Right lobe of liver (tissue), 6 donors: ENCODE measurements around the gene ANXA4. TPM values are rescaled to one million over a fixed set of nuclear protein-coding genes. Genes with fewer than 3 reads are reported as not detected.
A peak's percentile ranks its signal among the peaks of the same experiment; 100 is the strongest.

Experiments
- ATAC-seq, 4 donors: fragments of 200-7000 bp; cut with Tn5 transposase; one replicate each; pipeline ENCODE4 v1.9.1; 2020; ENCODE audit warnings: mild to moderate bottlenecking in 4 of 4, moderate library complexity in 4 of 4
- DNase-seq, 3 donors: peaks; one replicate each; pipeline ENCODE4 v3.0.0-alpha.2; 2020
- H3K27ac ChIP-seq, 3 donors: fragments of 200-600 bp; one replicate each; pipeline ENCODE4 v1.8.0; 2022
- H3K27me3 ChIP-seq, 2 donors: fragments of 200-600 bp; one replicate each; pipeline ENCODE4 v1.8.0; 2022
- H3K36me3 ChIP-seq, 4 donors: fragments of 200-600 bp; sonication (generic) in 1 of 4; one replicate each; pipeline versions ENCODE4 v1.5.1 to v1.8.0; 2017 to 2022; ENCODE audit warnings: control low read depth in 1 of 4
- H3K4me1 ChIP-seq, 4 donors: fragments of 200-600 bp; sonication (generic) in 1 of 4; one replicate each; pipeline versions ENCODE4 v1.5.1 to v1.8.0; 2017 to 2022; ENCODE audit warnings: control low read depth in 1 of 4
- H3K4me3 ChIP-seq, 3 donors: fragments of 200-600 bp; one replicate each; pipeline ENCODE4 v1.8.0; 2022
- H3K9me3 ChIP-seq, 4 donors: fragments of 200-600 bp; sonication (generic) in 1 of 4; one replicate each; pipeline versions ENCODE4 v1.5.1 to v1.8.0; 2017 to 2022; ENCODE audit warnings: control low read depth in 1 of 4
- POLR2A ChIP-seq: fragments of 450-650 bp; IDR thresholded peaks from one replicate; pipeline ENCODE4 v1.6.1; 2017; ENCODE audit warnings: antibody characterized with exemption, mild to moderate bottlenecking
- WGBS: methylation state at CpG from one replicate; pipeline ENCODE4 v1.1.6; 2018; ENCODE audit warnings: low coverage, low lambda C conversion rate; ENCODE audit not compliant: insufficient coverage; ENCODE audit errors: missing lambda C conversion rate; 5-methylcytosine and 5-hydroxymethylcytosine counted together
- intact Hi-C, 2 donors: fragments of 100-400 bp; cut with DNase I; formaldehyde crosslinking; loops; one replicate each; pipeline versions ENCODE4 v1.11.2 to v1.14.1; 2022
- total RNA-seq, 6 experiments: library from RNA; depleted of rRNA in 2 of 6; stranded (reverse); fragments of >200 nt in 2 of 6; fragmentation: NEBNext Ultra II Directional in 3 of 6; extraction: Animal tissue kit (Norgen Biotek cat#: 25700) in 3 of 6; gene quantifications; one replicate each; pipeline versions ENCODE4 v1.1.0 to v1.2.4, GENCODE V29; 2016 to 2023
- TF ChIP-seq, protein P1 (sequence below), 4 donors: fragments of 200-600 bp in 3 of 4; fragments of 450-650 bp in 1 of 4; IDR thresholded peaks; one replicate each; pipeline versions ENCODE4 v1.5.1 to v1.8.0; 2016 to 2022; ENCODE audit warnings: antibody characterized with exemption in 4 of 4, mild to moderate bottlenecking in 2 of 4
- donor health status: DM: no; HTN: yes; CAD: no.
- donor health status: DM: no; HTN: no; CAD: no.
- donor health status: DM: no; HTN: no; CAD: no.
- donor health status: DM: no; HTN: yes; CAD: no.
- donor health status: DM: no; HTN: yes; CAD: no.

The ANXA4 gene
- total RNA-seq, 6 experiments from 2014 or later, result 53.5 to 173 (median 92.1) TPM

DNA sequence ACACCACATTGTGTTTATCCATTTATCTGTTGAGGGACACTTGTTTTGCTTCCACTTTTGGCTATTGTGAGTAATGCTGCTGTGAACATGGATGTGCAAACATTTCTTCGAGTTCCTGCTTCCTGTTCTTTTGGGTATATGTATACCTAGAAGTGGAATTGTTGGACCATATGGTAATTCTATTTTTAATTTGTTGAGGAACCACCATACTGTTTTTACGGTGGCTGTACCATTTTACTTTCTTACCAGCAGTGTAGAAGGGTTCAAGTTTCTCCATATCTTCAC is 23.1 kb downstream of the ANXA4 start:
- DNase-seq, result no peak
- Histone ChIP-seq H3K4me1 (peaks cover 0 to 21% (median 9%) of the 10 kb centered on the region in 4 donors), H3K36me3 (no peaks in the 10 kb centered on the region), H3K9me3 (no peaks in the 10 kb centered on the region), H3K27me3 (no peaks in the 10 kb centered on the region), H3K4me3 (no peak overlapping the region), H3K27ac (no peak overlapping the region)
- intact Hi-C loops, result no loop called here
- TF ChIP-seq, protein P1, sequence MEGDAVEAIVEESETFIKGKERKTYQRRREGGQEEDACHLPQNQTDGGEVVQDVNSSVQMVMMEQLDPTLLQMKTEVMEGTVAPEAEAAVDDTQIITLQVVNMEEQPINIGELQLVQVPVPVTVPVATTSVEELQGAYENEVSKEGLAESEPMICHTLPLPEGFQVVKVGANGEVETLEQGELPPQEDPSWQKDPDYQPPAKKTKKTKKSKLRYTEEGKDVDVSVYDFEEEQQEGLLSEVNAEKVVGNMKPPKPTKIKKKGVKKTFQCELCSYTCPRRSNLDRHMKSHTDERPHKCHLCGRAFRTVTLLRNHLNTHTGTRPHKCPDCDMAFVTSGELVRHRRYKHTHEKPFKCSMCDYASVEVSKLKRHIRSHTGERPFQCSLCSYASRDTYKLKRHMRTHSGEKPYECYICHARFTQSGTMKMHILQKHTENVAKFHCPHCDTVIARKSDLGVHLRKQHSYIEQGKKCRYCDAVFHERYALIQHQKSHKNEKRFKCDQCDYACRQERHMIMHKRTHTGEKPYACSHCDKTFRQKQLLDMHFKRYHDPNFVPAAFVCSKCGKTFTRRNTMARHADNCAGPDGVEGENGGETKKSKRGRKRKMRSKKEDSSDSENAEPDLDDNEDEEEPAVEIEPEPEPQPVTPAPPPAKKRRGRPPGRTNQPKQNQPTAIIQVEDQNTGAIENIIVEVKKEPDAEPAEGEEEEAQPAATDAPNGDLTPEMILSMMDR (IDR thresholded peaks at IDR 0.05), result no peak
- no peak for TF ChIP-seq POLR2A
- WGBS, result 65% methylated on average over 2 of the region's 2 CpGs
- ATAC-seq, result no peak

DNA sequence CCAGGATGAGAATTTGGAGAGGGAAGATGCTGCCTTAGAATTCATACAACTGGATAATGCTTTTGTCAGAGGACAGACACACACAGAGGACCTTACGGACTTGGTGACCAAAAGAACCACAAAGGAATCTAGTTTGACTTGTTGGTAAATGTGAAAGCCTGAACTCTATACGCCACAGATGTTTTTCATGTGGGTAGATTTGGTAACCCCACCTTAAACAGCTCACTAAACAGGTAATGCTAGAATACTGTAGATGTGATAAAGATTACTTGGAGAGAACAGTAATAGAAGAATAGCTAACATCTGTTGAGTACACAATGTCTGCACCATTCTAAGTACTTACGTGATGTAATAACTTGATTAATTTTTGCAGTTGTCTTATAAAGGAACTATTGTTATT is 24.1 kb downstream of the ANXA4 start:
- peaks cover 0 to 21% (median 9%) of the 10 kb centered on the region in 4 donors for H3K4me1 ChIP-seq

DNA sequence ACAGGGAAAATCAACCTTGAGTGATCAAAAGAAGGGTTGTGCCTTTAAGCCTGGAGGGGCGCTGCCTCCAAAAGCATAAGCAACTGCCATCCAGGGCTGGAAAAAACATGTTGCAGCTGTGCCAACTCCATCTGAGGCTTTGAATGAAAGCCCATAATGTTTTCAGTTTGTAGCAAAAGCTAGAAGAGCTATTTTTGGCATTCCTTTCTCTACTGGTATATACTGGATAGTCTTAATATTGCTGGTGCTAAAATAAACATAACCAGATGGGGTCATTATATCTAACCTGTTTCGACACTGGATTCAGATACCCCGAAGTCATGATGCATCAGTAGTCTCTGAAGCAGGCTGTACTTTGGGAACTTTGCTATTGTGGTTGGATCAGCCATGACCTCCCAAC is 25.1 kb downstream of the ANXA4 start:
- Histone ChIP-seq H3K27me3 (no peaks in the 10 kb centered on the region), H3K9me3 (no peaks in the 10 kb centered on the region), H3K27ac (peak overlapping the region in 1 of 3 donors; percentile 10), H3K36me3 (no peaks in the 10 kb centered on the region), H3K4me3 (no peak overlapping the region), H3K4me1 (peaks cover 0 to 21% (median 9%) of the 10 kb centered on the region in 4 donors)
- WGBS, result 51% methylated on average over 3 of the region's 3 CpGs
- ATAC-seq (peak in 1 of 4 donors; percentile 23), DNase-seq (no peak)
- intact Hi-C loops, result no loop called here
- TF ChIP-seq POLR2A, result no peak

More for the DNA sequence above, 24.1 kb downstream of the ANXA4 start:
- H3K27me3 ChIP-seq, result no peaks in the 10 kb centered on the region
- no peak overlapping the region for H3K4me3 ChIP-seq
- intact Hi-C loops, result no loop called here
- TF ChIP-seq, protein P1 (IDR thresholded peaks at IDR 0.05), result no peak
- TF ChIP-seq POLR2A, result no peak
- H3K27ac ChIP-seq, result no peak overlapping the region
- H3K9me3 ChIP-seq, result no peaks in the 10 kb centered on the region
- ATAC-seq, result no peak
- no peaks in the 10 kb centered on the region for H3K36me3 ChIP-seq
- WGBS, result 81% methylated on average over 3 of the region's 3 CpGs
- DNase-seq, result no peak

DNA sequence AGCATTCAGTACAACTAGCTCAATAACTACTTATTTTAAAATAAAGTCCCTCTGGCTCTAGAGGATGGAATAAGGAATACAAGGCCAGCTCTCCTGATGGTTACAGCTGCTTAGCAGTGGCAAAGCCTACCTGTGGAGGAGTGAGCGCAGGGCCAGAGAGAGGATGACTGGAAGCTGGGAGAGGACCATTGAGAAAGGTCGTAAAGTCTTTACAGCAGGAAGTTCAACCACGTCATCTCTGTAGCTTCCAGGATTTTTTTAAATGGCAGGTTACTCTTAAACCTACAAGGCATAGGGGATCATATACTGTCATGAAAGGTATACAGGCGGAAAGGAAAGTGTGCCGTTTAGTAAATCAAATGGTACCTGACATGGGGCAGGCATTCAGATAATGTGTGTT is 26.3 kb downstream of the ANXA4 start:
- 77% methylated on average over 5 of the region's 5 CpGs for WGBS
- intact Hi-C loops, result no loop called here
- Histone ChIP-seq H3K27me3 (no peaks in the 10 kb centered on the region), H3K36me3 (no peaks in the 10 kb centered on the region), H3K4me1 (peaks cover 0 to 21% (median 8%) of the 10 kb centered on the region in 4 donors), H3K9me3 (no peaks in the 10 kb centered on the region), H3K4me3 (no peak overlapping the region), H3K27ac (peak overlapping the region in 2 of 3 donors; percentile 29 to 42)
- DNase-seq (no peak), ATAC-seq (no peak)
- no peak for TF ChIP-seq POLR2A
- TF ChIP-seq, protein P1 (IDR thresholded peaks at IDR 0.05), result no peak

DNA sequence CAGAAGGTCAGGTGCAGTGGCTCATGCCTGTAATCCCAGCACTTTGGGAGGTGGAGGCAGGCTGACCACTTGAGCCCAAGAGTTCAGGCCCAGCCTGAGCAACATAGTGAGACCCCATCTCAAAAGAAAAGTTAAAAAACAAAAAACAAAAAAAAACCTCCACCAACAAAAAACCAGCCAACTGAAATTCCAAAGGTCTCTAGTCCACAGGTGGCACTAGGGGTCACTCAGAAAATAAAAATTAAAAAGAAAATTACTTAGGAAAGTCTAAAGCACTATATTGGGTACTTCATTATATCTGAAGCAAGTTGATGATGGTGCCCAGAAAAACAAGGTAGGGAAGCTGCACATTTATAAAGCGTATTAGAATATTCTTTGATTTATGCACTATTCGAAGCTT is 26.9 kb downstream of the ANXA4 start:
- H3K36me3 ChIP-seq, result no peaks in the 10 kb centered on the region
- peak overlapping the region in 2 of 3 donors; percentile 29 to 42 for H3K27ac ChIP-seq
- intact Hi-C loops, result no loop called here
- H3K9me3 ChIP-seq, result no peaks in the 10 kb centered on the region
- ATAC-seq, result peak in 3 of 4 donors; percentile 10 to 36 (median 22)
- H3K4me1 ChIP-seq, result peaks cover 0 to 21% (median 6%) of the 10 kb centered on the region in 4 donors
- no peak overlapping the region for H3K4me3 ChIP-seq
- no peak for DNase-seq
- no CpG with 5 or more reads among the region's 2 CpGs for WGBS
- no peak for TF ChIP-seq POLR2A
- TF ChIP-seq, protein P1 (IDR thresholded peaks at IDR 0.05), result no peak
- H3K27me3 ChIP-seq, result no peaks in the 10 kb centered on the region
